ENCODE results near the gene PRDM15.

Gene PRDM15

GRCh38 chr21:41879190-41879998, at the start of gene PRDM15:
TSS of gene PRDM15 (minus strand) at chr21:41879344. CDS start at chr21:41860363, 18,981 bp downstream.
- POLR2A ChIA-PET = interaction anchor here (1.0 to 2.0 kb wide), 3 partner anchors 123 to 264 kb away, joined by 3 to 7 read pairs (median 3); no protein-coding TSS in a partner anchor

GRCh38 chr21:41928621-41929220, 49.6 kb upstream of the PRDM15 start:
- CTCF ChIA-PET = interaction anchor here (0.9 to 4.0 kb wide), 3 partner anchors 15 to 188 kb away, joined by 3 to 15 read pairs (median 5); no protein-coding TSS in a partner anchor
- DNase-seq (ENCODE audit: low read depth, low spot score) = no peak
- H3K4me3 ChIP-seq (ENCODE audit: low read depth, low read length) = no peak overlapping the region
- POLR2A ChIA-PET = no interaction called here
- TF ChIP-seq CTCF (IDR thresholded peaks at IDR 0.05; ENCODE audit: insufficient read depth, low read length, missing control alignments) = no peak

More at GRCh38 chr21:41879190-41879998, at the start of gene PRDM15:
- peak within 1 kb of the TSS; percentile 78 for H3K4me3 ChIP-seq (ENCODE audit: low read depth, low read length)
- DNase-seq (ENCODE audit: low read depth, low spot score) = peak; percentile 44
- CTCF ChIA-PET = interaction anchor here (0.7 to 2.5 kb wide), 5 partner anchors 19 to 242 kb away, joined by 3 to 15 read pairs (median 4); no protein-coding TSS in a partner anchor
- TF ChIP-seq CTCF (IDR thresholded peaks at IDR 0.05; ENCODE audit: insufficient read depth, low read length, missing control alignments) = no peak

- H3K4me3 ChIP-seq (ENCODE audit: low read depth, low read length) = no peak overlapping the region
- no peak for TF ChIP-seq CTCF (IDR thresholded peaks at IDR 0.05; ENCODE audit: insufficient read depth, low read length, missing control alignments)
- ChIA-PET POLR2A (no interaction called here), CTCF (interaction anchor here (4.0 kb wide), 1 partner anchor 189 kb away, joined by 15 read pairs; no protein-coding TSS in a partner anchor)
- no peak for DNase-seq (ENCODE audit: low read depth, low spot score)
Measured at GRCh38 chr21:41927727-41928409, 48.7 kb upstream of the PRDM15 start.

- ChIA-PET CTCF (interaction anchor here (4.0 kb wide), 1 partner anchor 190 kb away, joined by 15 read pairs; no protein-coding TSS in a partner anchor), POLR2A (interaction anchor here (0.7 kb wide), 1 partner anchor 31 kb away, joined by 3 read pairs; no protein-coding TSS in a partner anchor)
- H3K4me3 ChIP-seq (ENCODE audit: low read depth, low read length) = peak overlapping the region; percentile 46
Measured at GRCh38 chr21:41926807-41927171, 47.6 kb upstream of the PRDM15 start.

GRCh38 chr21:41926117-41926806, 47.1 kb upstream of the PRDM15 start:
- POLR2A ChIA-PET = interaction anchor here (0.5 to 0.7 kb wide), 2 partner anchors 31 to 935 kb away, joined by 3 read pairs; no protein-coding TSS in a partner anchor
- H3K4me3 ChIP-seq (ENCODE audit: low read depth, low read length) = peak overlapping the region; percentile 46
- CTCF ChIA-PET = interaction anchor here (2.5 to 4.0 kb wide), 2 partner anchors 109 to 191 kb away, joined by 9 to 15 read pairs; no protein-coding TSS in a partner anchor
- no peak for TF ChIP-seq CTCF (IDR thresholded peaks at IDR 0.05; ENCODE audit: insufficient read depth, low read length, missing control alignments)
- no peak for DNase-seq (ENCODE audit: low read depth, low spot score)

More at GRCh38 chr21:41926807-41927171, 47.6 kb upstream of the PRDM15 start:
- TF ChIP-seq CTCF (IDR thresholded peaks at IDR 0.05; ENCODE audit: insufficient read depth, low read length, missing control alignments) = no peak
- DNase-seq (ENCODE audit: low read depth, low spot score) = no peak

All from AG04449 (cell line).